ENCODE data around the gene GPC6. TPM values are rescaled to one million over a fixed set of nuclear protein-coding genes. Genes with fewer than 3 reads are reported as not detected.
A peak's percentile ranks its signal among the peaks of the same experiment; 100 is the strongest.

The GPC6 gene
- total RNA-seq, 1 donor: 77.8 TPM

GRCh38 chr13:93927431-93927830 lies 700.8 kb downstream of the GPC6 start:
- Histone ChIP-seq H3K4me2 (ENCODE audit: insufficient read depth, low read length) (peak overlapping the region; percentile 11), H3K79me2 (ENCODE audit: insufficient read depth, low read length) (no peaks in the 10 kb centered on the region), H4K20me1 (ENCODE audit: insufficient read depth, low read length) (no peaks in the 10 kb centered on the region), H2AFZ (ENCODE audit: low read length) (no peak overlapping the region), H3K27me3 (ENCODE audit: insufficient read depth, low read length) (no peaks in the 10 kb centered on the region), H3K9me3 (ENCODE audit: low read depth, low read length) (no peaks in the 10 kb centered on the region), H3K4me1 (ENCODE audit: insufficient read depth, low read length) (peaks cover 19% of the 10 kb centered on the region), H3K36me3 (ENCODE audit: insufficient read depth, low read length) (no peaks in the 10 kb centered on the region), H3K4me3 (ENCODE audit: insufficient read depth, low read length) (no peak overlapping the region), H3K27ac (ENCODE audit: low read depth, low read length) (no peak overlapping the region)
- TF ChIP-seq CTCF (IDR thresholded peaks at IDR 0.05; ENCODE audit: extremely low read depth, low read depth, low read length): no peak
- peak; percentile 26 for DNase-seq (ENCODE audit: insufficient read length, low spot score, missing footprints)

- Histone ChIP-seq H3K79me2 (ENCODE audit: insufficient read depth, low read length) (no peaks in the 10 kb centered on the region), H3K4me3 (ENCODE audit: insufficient read depth, low read length) (no peak overlapping the region), H2AFZ (ENCODE audit: low read length) (no peak overlapping the region), H3K27ac (ENCODE audit: low read depth, low read length) (no peak overlapping the region), H3K4me1 (ENCODE audit: insufficient read depth, low read length) (no peaks in the 10 kb centered on the region), H3K36me3 (ENCODE audit: insufficient read depth, low read length) (no peaks in the 10 kb centered on the region), H3K9me3 (ENCODE audit: low read depth, low read length) (no peaks in the 10 kb centered on the region), H3K27me3 (ENCODE audit: insufficient read depth, low read length) (no peaks in the 10 kb centered on the region), H4K20me1 (ENCODE audit: insufficient read depth, low read length) (no peaks in the 10 kb centered on the region), H3K4me2 (ENCODE audit: insufficient read depth, low read length) (no peak overlapping the region)
- no peak for TF ChIP-seq CTCF (IDR thresholded peaks at IDR 0.05; ENCODE audit: extremely low read depth, low read depth, low read length)
- DNase-seq (ENCODE audit: insufficient read length, low spot score, missing footprints): no peak
Measured at GRCh38 chr13:93932901-93933300, 706.3 kb downstream of the GPC6 start.

- DNase-seq (ENCODE audit: insufficient read length, low spot score, missing footprints): no peak
- Histone ChIP-seq H3K27me3 (ENCODE audit: insufficient read depth, low read length) (no peaks in the 10 kb centered on the region), H3K4me1 (ENCODE audit: insufficient read depth, low read length) (no peaks in the 10 kb centered on the region), H3K4me3 (ENCODE audit: insufficient read depth, low read length) (no peak overlapping the region), H3K36me3 (ENCODE audit: insufficient read depth, low read length) (no peaks in the 10 kb centered on the region), H2AFZ (ENCODE audit: low read length) (no peak overlapping the region), H3K27ac (ENCODE audit: low read depth, low read length) (no peak overlapping the region), H3K79me2 (ENCODE audit: insufficient read depth, low read length) (no peaks in the 10 kb centered on the region), H3K4me2 (ENCODE audit: insufficient read depth, low read length) (no peak overlapping the region), H4K20me1 (ENCODE audit: insufficient read depth, low read length) (no peaks in the 10 kb centered on the region), H3K9me3 (ENCODE audit: low read depth, low read length) (no peaks in the 10 kb centered on the region)
- no peak for TF ChIP-seq CTCF (IDR thresholded peaks at IDR 0.05; ENCODE audit: extremely low read depth, low read depth, low read length)
Measured at GRCh38 chr13:93936901-93937300, 710.3 kb downstream of the GPC6 start.

GRCh38 chr13:93941444-93941843 lies 714.8 kb downstream of the GPC6 start:
- TF ChIP-seq CTCF (IDR thresholded peaks at IDR 0.05; ENCODE audit: extremely low read depth, low read depth, low read length): no peak
- DNase-seq (ENCODE audit: insufficient read length, low spot score, missing footprints): no peak
- Histone ChIP-seq H3K36me3 (ENCODE audit: insufficient read depth, low read length) (no peaks in the 10 kb centered on the region), H3K4me1 (ENCODE audit: insufficient read depth, low read length) (no peaks in the 10 kb centered on the region), H3K4me3 (ENCODE audit: insufficient read depth, low read length) (no peak overlapping the region), H3K79me2 (ENCODE audit: insufficient read depth, low read length) (no peaks in the 10 kb centered on the region), H4K20me1 (ENCODE audit: insufficient read depth, low read length) (no peaks in the 10 kb centered on the region), H2AFZ (ENCODE audit: low read length) (no peak overlapping the region), H3K4me2 (ENCODE audit: insufficient read depth, low read length) (no peak overlapping the region), H3K27me3 (ENCODE audit: insufficient read depth, low read length) (no peaks in the 10 kb centered on the region), H3K27ac (ENCODE audit: low read depth, low read length) (no peak overlapping the region), H3K9me3 (ENCODE audit: low read depth, low read length) (no peaks in the 10 kb centered on the region)

Data from osteoblast (primary cell).